A549 (cell line): Measurements from ENCODE around the gene ABCA13. TPM values are rescaled to one million over a fixed set of nuclear protein-coding genes. Genes with fewer than 3 reads are reported as not detected.

ENCODE experiments used
- ATAC-seq, 2 experiments: fragments of 200-7000 bp in 1 of 2; fragments of >200 bp in 1 of 2; cut with Nextera tagmentation in 1 of 2; cut with Tn5 transposase in 1 of 2; 3 replicates each; pipeline versions ENCODE4 v1.8.0 to v1.9.1; 2018 to 2020; ENCODE audit warnings: mild to moderate bottlenecking in 1 of 2, moderate library complexity in 1 of 2
- CTCF ChIA-PET: fragments of 300-600 bp; sonication (Branson Sonifier 250); formaldehyde crosslinking; extraction: SDS; loops from one replicate; lab custom pipeline; 2021; ENCODE audit warnings: antibody characterized with exemption, inconsistent platforms; lab: Yijun Ruan, JAX
- POLR2A ChIA-PET: fragments of 350-600 bp; formaldehyde crosslinking; extraction: SDS; loops from one replicate; lab custom pipeline; 2021; ENCODE audit warnings: antibody characterized with exemption, inconsistent platforms; lab: Yijun Ruan, JAX
- DNase-seq, 2 experiments: peaks; one replicate each; pipeline versions ENCODE4 v3.0.0 to v3.0.0-alpha.2; 2011 to 2016; ENCODE audit warnings: low read depth in 1 of 2, low spot score in 1 of 2
- FAIRE-seq: peaks from 2 replicates; lab custom pipeline; 2011; peaks lifted over from hg19 to GRCh38; lab: Jason Lieb, UNC
- H3K27ac ChIP-seq, 2 experiments: fragments of >200 bp; sonication (Bioruptor Twin); formaldehyde crosslinking; 3 replicates each; pipeline ENCODE4 v1.5.1; 2016 to 2017
- H3K4me1 ChIP-seq: fragments of >200 bp; sonication (Bioruptor Twin); formaldehyde crosslinking; 3 replicates; pipeline ENCODE4 v1.6.1; 2016
- H3K4me2 ChIP-seq: fragments of >200 bp; sonication (Bioruptor Twin); formaldehyde crosslinking; 3 replicates; pipeline ENCODE4 v1.6.1; 2016
- H3K4me3 ChIP-seq: fragments of >200 bp; sonication (Bioruptor Twin); formaldehyde crosslinking; 3 replicates; pipeline ENCODE4 v1.5.1; 2016
- H3K9me3 ChIP-seq: fragments of >200 bp; sonication (Bioruptor Twin); formaldehyde crosslinking; 3 replicates; pipeline ENCODE4 v1.6.1; 2016
- CBX2 ChIP-seq: fragments of 200-600 bp; sonication (generic); IDR thresholded peaks from 2 replicates; pipeline ENCODE4 v1.6.1; 2016; ENCODE audit warnings: low read depth, mild to moderate bottlenecking, borderline replicate concordance
- CHD4 ChIP-seq: fragments of 200-600 bp; sonication (generic); IDR thresholded peaks from 2 replicates; pipeline ENCODE4 v1.6.1; 2016; ENCODE audit warnings: antibody characterized with exemption, mild to moderate bottlenecking, borderline replicate concordance
- CTCF ChIP-seq: fragments of >200 bp; sonication (Bioruptor Twin); formaldehyde crosslinking; IDR thresholded peaks from 3 replicates; pipeline ENCODE4 v1.5.1; 2016
- EHF ChIP-seq: fragments of 250-450 bp; sonication (Bioruptor Pico); IDR thresholded peaks from 2 replicates; pipeline ENCODE4 v1.5.0; 2020; ENCODE audit warnings: mild to moderate bottlenecking
- EHMT2 ChIP-seq: fragments of 200-600 bp; sonication (generic); IDR thresholded peaks from 2 replicates; pipeline ENCODE4 v1.6.1; 2016; ENCODE audit warnings: antibody characterized with exemption, low read depth, mild to moderate bottlenecking, moderate library complexity
- ELK1 ChIP-seq: fragments of 150-350 bp; IDR thresholded peaks from 2 replicates; pipeline ENCODE4 v1.6.1; 2014; ENCODE audit warnings: low read depth, mild to moderate bottlenecking, low read length
- FOSL2 ChIP-seq, 2 experiments: fragments of 450-650 bp in 1 of 2; fragments of >200 bp in 1 of 2; sonication (Bioruptor Twin) in 1 of 2; formaldehyde crosslinking; IDR thresholded peaks; 2 replicates each; pipeline versions ENCODE4 v1.5.0 to v1.6.1; 2016 to 2020; ENCODE audit warnings: mild to moderate bottlenecking in 1 of 2, moderate library complexity in 1 of 2
- FOXS1 ChIP-seq: fragments of 250-450 bp; sonication (Bioruptor Pico); IDR thresholded peaks from 2 replicates; pipeline ENCODE4 v1.5.0; 2020; ENCODE audit warnings: mild to moderate bottlenecking, moderate library complexity
- GATA3 ChIP-seq: IDR thresholded peaks from 2 replicates; pipeline ENCODE4 v1.6.1; 2012; ENCODE audit warnings: borderline replicate concordance
- HOXB5 ChIP-seq: fragments of 250-450 bp; sonication (Bioruptor Pico); IDR thresholded peaks from 2 replicates; pipeline ENCODE4 v1.5.0; 2020; ENCODE audit warnings: mild to moderate bottlenecking, moderate library complexity
- JUN ChIP-seq, 2 experiments: fragments of >200 bp; sonication (Bioruptor Twin); formaldehyde crosslinking; IDR thresholded peaks; 2 replicates in 1 of 2; 3 replicates in 1 of 2; pipeline ENCODE4 v1.6.1; 2016 to 2017
- MAFK ChIP-seq: fragments of 450-650 bp; IDR thresholded peaks from 2 replicates; pipeline ENCODE4 v1.6.1; 2014; ENCODE audit not compliant: partially characterized antibody
- MAZ ChIP-seq: fragments of 150-350 bp; IDR thresholded peaks from 2 replicates; pipeline ENCODE4 v1.6.1; 2014; ENCODE audit warnings: antibody characterized with exemption, low read depth, low read length, borderline replicate concordance
- NFE2L2 ChIP-seq: fragments of 150-350 bp; conservative IDR thresholded peaks from 2 replicates; pipeline ENCODE4 v1.6.1; 2014; ENCODE audit warnings: low read length
- POLR2A ChIP-seq: IDR thresholded peaks from 2 replicates; pipeline ENCODE4 v1.6.1; 2012; ENCODE audit warnings: mild to moderate bottlenecking, low read length
- POLR2AphosphoS2 ChIP-seq: conservative IDR thresholded peaks from 2 replicates; pipeline ENCODE4 v1.6.1; 2012; ENCODE audit warnings: low read length, improper control_type of control experiment, inconsistent platforms
- RAD21 ChIP-seq, 2 experiments: fragments of >200 bp in 1 of 2; sonication (Bioruptor Twin) in 1 of 2; formaldehyde crosslinking in 1 of 2; IDR thresholded peaks in 1 of 2; conservative IDR thresholded peaks in 1 of 2; 2 replicates in 1 of 2; 3 replicates in 1 of 2; pipeline ENCODE4 v1.6.1; 2012 to 2018; ENCODE audit warnings: inconsistent platforms in 1 of 2
- RARB ChIP-seq: fragments of 250-450 bp; sonication (Bioruptor Pico); IDR thresholded peaks from 2 replicates; pipeline ENCODE4 v1.8.0; 2021; ENCODE audit warnings: mild to moderate bottlenecking, moderate library complexity
- RNF2 ChIP-seq: fragments of 200-600 bp; sonication (generic); IDR thresholded peaks from 2 replicates; pipeline ENCODE4 v1.6.1; 2016; ENCODE audit warnings: low read depth, mild to moderate bottlenecking, antibody characterized with exemption, moderate library complexity, borderline replicate concordance
- SMC3 ChIP-seq: fragments of >200 bp; sonication (Bioruptor Twin); formaldehyde crosslinking; IDR thresholded peaks from 3 replicates; pipeline ENCODE4 v1.6.1; 2018; ENCODE audit warnings: inconsistent platforms
- SREBF2 ChIP-seq: fragments of 450-650 bp; IDR thresholded peaks from 2 replicates; pipeline ENCODE4 v1.6.1; 2014; ENCODE audit warnings: mild to moderate bottlenecking, moderate library complexity
- USF2 ChIP-seq: fragments of 450-650 bp; IDR thresholded peaks from 2 replicates; pipeline ENCODE4 v1.6.1; 2014; ENCODE audit warnings: antibody characterized with exemption
- ZNF302 ChIP-seq: fragments of 250-450 bp; sonication (Bioruptor Pico); IDR thresholded peaks from 2 replicates; pipeline ENCODE4 v1.9.0; 2021; ENCODE audit warnings: inconsistent platforms, mild to moderate bottlenecking, moderate library complexity
- ZSCAN20 ChIP-seq: fragments of 250-450 bp; sonication (Bioruptor Pico); IDR thresholded peaks from 2 replicates; pipeline ENCODE4 v1.8.0; 2022; ENCODE audit warnings: mild to moderate bottlenecking, moderate library complexity
- WGBS: methylation state at CpG from one replicate; pipeline ENCODE4 v1.1.6; 2017; ENCODE audit errors: missing lambda C conversion rate; 5-methylcytosine and 5-hydroxymethylcytosine counted together
- polyA plus RNA-seq, 4 experiments: library from polyadenylated mRNA; depleted of rRNA in 3 of 4; stranded (reverse); fragments of >200 nt; fragmentation: RNase III in 1 of 4; extraction: RNeasy Plus Mini Kit Qiagen cat#74134 plus additional on column Dnase treatment in 1 of 4; gene quantifications; 2 replicates in 3 of 4; 3 replicates in 1 of 4; pipeline ENCODE4 v1.2.3, GENCODE V29; 2011 to 2017
- TF ChIP-seq, protein P1 (sequence below): fragments of >200 bp; sonication (Bioruptor Twin); formaldehyde crosslinking; IDR thresholded peaks from 3 replicates; pipeline ENCODE4 v1.6.1; 2016
- TF ChIP-seq, protein P2 (sequence below): IDR thresholded peaks from 2 replicates; pipeline ENCODE4 v1.6.1; 2012; ENCODE audit warnings: low read depth, borderline replicate concordance
- TF ChIP-seq, protein P3 (sequence below): fragments of 250-450 bp; sonication (Bioruptor Pico); IDR thresholded peaks from 2 replicates; pipeline ENCODE4 v1.5.0; 2020; ENCODE audit warnings: low read depth, mild to moderate bottlenecking, moderate library complexity

The ABCA13 gene
- polyA plus RNA-seq, 2 of the 4 experiments (the other 2 are of a cell fraction) = 0.01 TPM; not detected in 1

DNA sequence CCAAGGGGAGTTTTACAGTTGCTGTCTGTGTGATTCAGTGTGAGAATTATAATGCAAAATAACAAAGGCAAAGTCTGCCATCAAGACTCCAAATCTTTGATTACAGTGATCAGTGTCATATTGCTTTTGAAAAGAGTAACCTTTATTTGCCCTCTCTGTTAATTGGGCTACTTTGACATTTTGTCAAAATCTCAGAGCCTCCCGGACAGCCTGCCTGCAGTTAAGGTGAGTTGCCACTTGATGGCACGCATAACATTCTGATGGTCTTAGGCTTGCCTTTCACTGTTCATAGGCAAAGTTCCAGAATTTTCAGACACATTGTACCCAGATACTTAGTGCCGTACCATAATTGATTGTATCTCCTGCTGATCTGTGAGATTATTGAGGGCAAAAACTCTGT is 253.5 kb downstream of the ABCA13 start:
- DNase-seq (peak; percentile 12 to 34), FAIRE-seq (no peak), ATAC-seq (peak in 1 of 2 experiments; percentile 70; a peak in 3 of 6 replicates)
- Histone ChIP-seq H3K9me3 (no peaks in the 10 kb centered on the region), H3K4me2 (no peak overlapping the region), H3K4me3 (no peak overlapping the region), H3K27ac (no peak overlapping the region), H3K4me1 (peaks cover 3% of the 10 kb centered on the region; the same call in 1 of the 3 replicates)
- POLR2A ChIA-PET = no interaction called here
- CTCF ChIA-PET = no interaction called here
- 24% methylated on average over 3 of the region's 3 CpGs for WGBS
- TF ChIP-seq MAZ (no peak), USF2 (no peak), ZNF302 (CRISPR knock-in tag) (no peak), SMC3 (0 out of 3 replicates have a peak, but pooled peaks have one; percentile 28), FOSL2 (IDR thresholded peaks at IDR 0.05) (no peak), FOSL2 (CRISPR knock-in tag; IDR thresholded peaks at IDR 0.05) (no peak), HOXB5 (CRISPR knock-in tag) (no peak), CTCF (peak; percentile 43), EHF (CRISPR knock-in tag) (no peak), RAD21 (conservative IDR thresholded peaks at IDR 0.05 in 1 of 2, IDR thresholded peaks at IDR 0.05 in 1 of 2) (peak; percentile 50 to 70; a peak in 4 of 5 replicates), RARB (CRISPR knock-in tag) (no peak), FOXS1 (CRISPR knock-in tag) (no peak), GATA3 (no peak), CHD4 (no peak), POLR2AphosphoS2 (no peak)

DNA sequence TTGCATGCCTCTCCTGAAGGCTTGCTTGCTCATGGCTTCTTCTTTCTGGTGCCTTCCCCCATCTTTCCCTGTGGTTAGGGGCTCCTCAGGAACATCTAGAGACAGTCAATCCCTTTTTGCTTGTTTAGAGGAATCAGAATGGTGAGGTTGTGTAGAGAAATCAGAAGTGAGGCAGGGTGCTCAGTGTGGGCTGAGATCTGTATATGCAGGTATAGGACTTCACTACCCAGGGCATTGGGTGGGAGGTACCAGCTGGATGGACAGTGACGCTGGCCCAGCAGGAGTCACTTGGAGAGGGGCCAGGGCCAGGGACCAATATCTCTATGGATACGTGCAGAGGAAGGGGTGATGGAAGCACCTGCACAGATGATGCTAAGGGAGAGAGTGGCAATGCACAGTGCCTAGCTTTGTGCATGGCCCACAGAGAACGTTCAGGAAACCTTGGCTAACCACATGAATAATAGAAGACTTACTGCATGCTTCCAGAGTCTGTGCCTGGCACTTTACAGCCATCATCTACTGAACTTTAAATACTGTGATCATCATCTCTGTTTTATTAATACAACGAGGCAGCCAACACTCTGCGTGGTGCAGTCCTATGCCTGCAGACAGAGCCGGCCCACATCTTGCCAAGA is 255.2 kb downstream of the ABCA13 start:
- no peak for DNase-seq
- CTCF ChIA-PET = no interaction called here
- Histone ChIP-seq H3K4me1 (peaks cover 3% of the 10 kb centered on the region; the same call in 1 of the 3 replicates), H3K4me2 (peak overlapping the region; percentile 15; the same call in 1 of the 3 replicates), H3K27ac (no peak overlapping the region), H3K4me3 (no peak overlapping the region), H3K9me3 (no peaks in the 10 kb centered on the region)
- ATAC-seq = 0 out of 6 replicates have a peak, but pooled peaks of 1 of the 2 experiments have one; percentile 44
- WGBS = 28% methylated on average over 6 of the region's 6 CpGs
- FAIRE-seq = no peak
- POLR2A ChIA-PET = no interaction called here
- TF ChIP-seq SREBF2 (no peak), RNF2 (no peak), POLR2A (no peak), ZSCAN20 (no peak), RAD21 (conservative IDR thresholded peaks at IDR 0.05 in 1 of 2, IDR thresholded peaks at IDR 0.05 in 1 of 2) (no peak), HOXB5 (CRISPR knock-in tag) (no peak), ELK1 (no peak), NFE2L2 (no peak), MAFK (no peak), GATA3 (no peak), CTCF (no peak), JUN (IDR thresholded peaks at IDR 0.05) (no peak), EHMT2 (no peak), CBX2 (no peak)
- TF ChIP-seq, protein P1, sequence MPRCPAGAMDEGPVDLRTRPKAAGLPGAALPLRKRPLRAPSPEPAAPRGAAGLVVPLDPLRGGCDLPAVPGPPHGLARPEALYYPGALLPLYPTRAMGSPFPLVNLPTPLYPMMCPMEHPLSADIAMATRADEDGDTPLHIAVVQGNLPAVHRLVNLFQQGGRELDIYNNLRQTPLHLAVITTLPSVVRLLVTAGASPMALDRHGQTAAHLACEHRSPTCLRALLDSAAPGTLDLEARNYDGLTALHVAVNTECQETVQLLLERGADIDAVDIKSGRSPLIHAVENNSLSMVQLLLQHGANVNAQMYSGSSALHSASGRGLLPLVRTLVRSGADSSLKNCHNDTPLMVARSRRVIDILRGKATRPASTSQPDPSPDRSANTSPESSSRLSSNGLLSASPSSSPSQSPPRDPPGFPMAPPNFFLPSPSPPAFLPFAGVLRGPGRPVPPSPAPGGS = no peak
- TF ChIP-seq, protein P2, sequence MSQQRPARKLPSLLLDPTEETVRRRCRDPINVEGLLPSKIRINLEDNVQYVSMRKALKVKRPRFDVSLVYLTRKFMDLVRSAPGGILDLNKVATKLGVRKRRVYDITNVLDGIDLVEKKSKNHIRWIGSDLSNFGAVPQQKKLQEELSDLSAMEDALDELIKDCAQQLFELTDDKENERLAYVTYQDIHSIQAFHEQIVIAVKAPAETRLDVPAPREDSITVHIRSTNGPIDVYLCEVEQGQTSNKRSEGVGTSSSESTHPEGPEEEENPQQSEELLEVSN = no peak
- TF ChIP-seq, protein P3, sequence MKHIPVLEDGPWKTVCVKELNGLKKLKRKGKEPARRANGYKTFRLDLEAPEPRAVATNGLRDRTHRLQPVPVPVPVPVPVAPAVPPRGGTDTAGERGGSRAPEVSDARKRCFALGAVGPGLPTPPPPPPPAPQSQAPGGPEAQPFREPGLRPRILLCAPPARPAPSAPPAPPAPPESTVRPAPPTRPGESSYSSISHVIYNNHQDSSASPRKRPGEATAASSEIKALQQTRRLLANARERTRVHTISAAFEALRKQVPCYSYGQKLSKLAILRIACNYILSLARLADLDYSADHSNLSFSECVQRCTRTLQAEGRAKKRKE (CRISPR knock-in tag) = no peak
